ENCODE measurements around the gene OR52B4. TPM values are rescaled to one million over a fixed set of nuclear protein-coding genes. Genes with fewer than 3 reads are reported as not detected.
A peak's percentile ranks its signal among the peaks of the same experiment; 100 is the strongest.
"Not testable (repeated sequence)": the region's sequence is repeated elsewhere in the genome, so short reads cannot be mapped to it uniquely, and the experiment has no call there.

Gene OR52B4
- not detected for total RNA-seq

DNA sequence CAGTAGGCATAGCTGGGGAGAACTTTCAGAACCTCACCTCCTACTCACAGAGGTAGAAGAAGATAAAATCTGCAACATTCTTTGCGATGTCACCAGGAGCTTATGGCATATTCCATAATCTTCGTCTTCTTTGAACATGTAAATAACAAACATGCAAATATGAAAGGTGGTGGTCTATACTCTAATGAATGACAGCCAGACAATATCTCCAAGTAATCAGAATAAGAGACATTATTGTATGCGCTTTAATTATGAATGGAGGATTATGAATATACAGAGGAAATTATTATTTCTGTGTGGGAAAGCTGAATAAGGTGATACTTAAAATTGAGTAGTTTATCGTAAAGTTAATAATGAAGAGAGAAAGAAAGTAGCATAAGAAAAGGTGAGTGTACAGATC lies at the start of gene OR52B4:
Gene OR52B4 (minus strand): TSS at position 101 of the 400 bp plus-strand sequence. CDS start 91 bp downstream, at position 10.
- ATAC-seq = no peak

DNA sequence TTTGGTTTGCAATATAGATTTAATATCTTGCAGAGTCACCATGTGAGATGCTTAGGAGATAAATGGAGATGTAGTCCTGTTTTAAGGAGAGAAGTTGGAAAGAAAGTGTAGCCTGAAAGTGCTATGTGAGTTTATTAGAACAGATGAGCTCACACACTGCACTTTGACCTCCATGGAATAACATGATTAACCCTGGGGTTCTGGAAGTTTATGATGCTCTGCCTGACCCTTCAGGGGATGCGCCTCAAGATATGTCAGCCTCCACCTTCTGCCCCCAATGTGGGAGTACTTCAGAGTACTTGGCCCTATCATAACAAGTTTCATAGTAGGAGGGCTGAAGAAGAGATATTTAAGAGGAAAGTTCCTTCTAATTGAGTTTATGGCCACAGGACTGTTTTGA lies 48.6 kb upstream of the OR52B4 start:
- no peak for ATAC-seq

DNA sequence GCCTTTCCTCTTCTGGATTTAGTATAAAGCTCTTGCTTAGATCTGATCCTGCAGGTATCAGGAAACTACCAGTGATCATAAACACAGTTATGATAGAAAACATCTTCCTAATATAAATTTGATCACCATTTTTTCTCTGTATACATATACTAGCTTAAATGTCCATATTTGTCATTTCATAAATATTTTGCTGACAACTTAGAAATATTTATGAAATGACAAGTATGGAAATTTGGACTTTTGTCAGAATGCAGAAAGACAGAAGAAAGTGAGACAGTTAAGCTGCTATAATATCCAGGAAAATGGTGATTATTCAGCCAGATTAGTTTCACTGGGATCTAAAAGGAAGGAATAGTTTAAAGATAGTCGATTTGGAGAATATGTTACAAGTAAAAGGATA lies 48.1 kb upstream of the OR52B4 start:
- no peak for ATAC-seq

GRCh38 chr11:4406206-4406605 lies 38.0 kb upstream of the OR52B4 start:
- not testable (repeated sequence) for ATAC-seq

DNA sequence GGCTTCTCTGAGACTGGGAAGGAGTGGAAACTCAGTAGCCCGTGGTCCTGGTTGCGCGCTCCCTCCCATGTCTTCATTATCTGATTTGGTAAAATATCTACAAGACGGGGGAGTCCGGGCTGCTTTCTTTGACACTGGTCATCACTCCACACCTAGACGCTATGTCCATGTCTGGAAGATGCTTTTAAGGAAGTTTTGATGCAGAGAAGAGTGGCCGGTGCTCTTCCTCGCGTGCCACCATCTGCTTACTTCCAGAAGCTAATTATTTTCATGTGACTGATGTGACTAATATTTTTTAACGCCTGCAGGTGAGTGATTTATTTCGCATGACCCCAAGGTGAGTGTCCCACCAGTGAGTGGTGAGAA lies 25.7 kb upstream of the OR52B4 start:
- no peak for ATAC-seq

GRCh38 chr11:4393209-4393857 lies 25.1 kb upstream of the OR52B4 start, which contains the start of gene TRIM21:
Gene TRIM21, minus strand, starts transcription at chr11:4393702. Its CDS starts 3,293 bp downstream, at chr11:4390409.
- ATAC-seq = peak; percentile 99

DNA sequence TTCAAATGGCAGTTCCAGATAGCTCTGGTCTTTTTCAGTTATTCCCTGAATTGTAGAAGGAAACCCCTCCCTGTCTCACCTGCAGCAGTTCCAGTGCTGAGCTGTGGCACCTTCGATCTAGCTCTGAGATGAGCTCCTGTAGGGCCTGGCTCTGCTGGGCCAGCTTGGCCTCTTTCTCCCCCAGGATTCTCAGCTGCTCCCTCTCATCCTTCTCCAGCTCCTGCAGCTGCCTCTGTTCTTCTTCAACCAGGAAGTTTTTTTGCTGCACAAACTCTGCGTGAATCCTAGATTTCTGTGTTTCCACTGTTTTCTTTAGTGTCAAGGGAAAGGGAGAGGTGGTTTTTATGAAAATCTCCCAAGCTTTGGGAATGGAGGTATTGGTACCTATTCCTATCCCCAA lies 20.0 kb upstream of the OR52B4 start:
- ATAC-seq = no peak

DNA sequence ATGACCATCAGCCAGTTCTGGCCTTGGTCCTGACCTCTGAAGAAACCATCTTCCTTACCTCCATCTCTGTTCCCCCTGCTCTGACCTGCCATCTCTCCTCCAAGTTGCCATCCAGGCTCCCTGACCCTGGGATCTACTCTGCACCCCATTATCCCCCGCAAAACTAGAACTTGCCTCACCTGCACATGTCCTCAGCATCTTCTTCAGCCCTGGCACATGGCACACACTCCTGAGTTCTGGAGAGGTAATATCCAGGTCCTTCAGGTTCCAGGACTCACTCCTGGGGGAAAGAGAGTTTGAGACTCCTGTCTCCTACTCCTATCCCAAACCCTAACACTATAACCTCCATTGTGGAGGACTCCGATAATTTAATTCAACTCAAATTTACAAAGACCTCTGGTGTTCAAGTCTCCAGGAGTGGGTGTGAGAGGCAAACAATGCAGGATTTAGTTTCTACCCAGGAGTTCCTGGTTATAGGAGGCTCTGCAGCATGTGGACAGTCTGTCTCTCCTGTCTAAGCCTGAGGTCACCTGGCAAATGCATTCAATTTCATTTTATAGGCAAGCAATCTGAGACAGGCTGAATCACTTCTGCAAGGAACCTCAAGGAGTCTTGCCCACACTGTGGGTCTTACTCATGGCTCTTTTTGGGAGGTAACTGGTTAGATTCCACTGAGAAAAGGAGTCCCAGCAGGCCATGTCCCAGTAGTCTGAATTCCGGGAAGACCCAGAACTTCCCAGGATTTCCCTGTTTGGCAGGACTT lies 18.0 kb upstream of the OR52B4 start:
- no peak for ATAC-seq

DNA sequence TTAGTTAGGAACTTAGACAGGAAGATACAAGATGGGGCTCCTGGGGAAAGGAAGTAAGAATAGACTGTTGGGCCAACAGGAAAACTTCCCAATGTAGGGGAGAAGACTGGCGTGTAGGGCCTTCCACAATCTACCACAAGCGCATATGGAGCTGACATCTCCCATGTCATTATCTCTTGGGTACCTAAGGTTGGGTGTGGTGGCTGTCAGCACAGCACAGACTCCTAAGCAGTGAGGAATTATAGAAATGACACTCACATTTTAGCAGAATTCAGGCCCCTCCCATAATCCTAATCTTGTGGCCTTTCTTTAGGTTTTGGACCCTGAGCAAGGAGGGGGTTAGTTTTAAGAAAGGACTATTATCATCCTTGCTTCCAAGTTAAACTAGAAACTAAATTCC lies 13.7 kb upstream of the OR52B4 start:
- ATAC-seq = no peak

DNA sequence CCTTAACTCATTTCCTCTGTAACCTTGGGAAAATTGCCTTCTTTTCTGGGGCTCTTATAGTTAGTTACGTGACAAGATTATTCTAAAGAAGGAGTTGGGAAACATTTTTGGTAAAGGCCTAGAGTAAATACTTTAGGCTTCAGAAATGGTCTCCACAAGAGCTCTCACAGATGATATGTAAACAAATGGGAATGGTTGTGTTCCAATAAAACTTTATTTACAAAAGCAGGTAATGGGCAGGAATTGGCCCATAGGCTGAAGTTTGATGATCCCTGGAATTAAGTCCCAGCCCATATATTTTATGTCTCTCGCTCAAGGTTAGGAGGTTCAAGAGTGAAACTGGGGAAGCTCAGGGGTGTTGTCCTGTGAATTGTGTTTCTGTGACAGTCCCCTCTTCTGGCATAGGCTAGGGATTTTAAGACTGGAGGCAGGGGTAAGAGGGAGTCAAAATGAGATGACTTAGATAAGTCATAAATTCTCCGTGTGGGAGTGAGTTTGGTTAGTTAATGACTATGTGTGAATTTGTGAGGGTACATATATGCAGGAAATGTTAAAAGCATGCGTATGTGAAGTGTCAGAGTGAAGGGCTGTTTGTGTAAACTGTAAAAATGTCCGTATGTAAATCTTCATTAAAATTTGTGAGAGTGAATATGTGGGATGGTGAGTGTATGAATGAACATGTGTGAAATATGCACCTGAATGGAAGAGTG lies 7.4 kb upstream of the OR52B4 start:
- ATAC-seq = no peak

GRCh38 chr11:4370166-4370565 lies 2.0 kb upstream of the OR52B4 start:
- ATAC-seq = no peak

DNA sequence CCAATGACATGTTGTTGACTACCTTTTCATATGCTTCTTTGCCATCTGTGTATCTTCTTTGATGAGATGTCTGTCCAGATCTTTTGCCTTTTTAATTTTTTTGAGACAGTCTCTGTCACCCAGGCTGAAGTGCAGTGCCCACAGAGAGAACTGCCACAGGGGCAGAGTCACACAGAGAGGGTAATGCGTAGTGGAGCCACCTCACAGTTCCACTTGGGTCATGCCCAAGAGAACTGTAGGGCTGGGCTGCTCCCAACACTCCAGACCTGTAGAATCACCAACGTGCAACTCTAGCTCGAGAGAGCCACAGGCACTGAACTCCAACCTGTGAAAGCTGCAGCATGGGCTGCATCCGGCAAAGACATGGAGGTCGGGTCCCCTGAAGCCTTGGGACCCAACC lies 20.0 kb downstream of the OR52B4 start:
- not testable (repeated sequence) for ATAC-seq

DNA sequence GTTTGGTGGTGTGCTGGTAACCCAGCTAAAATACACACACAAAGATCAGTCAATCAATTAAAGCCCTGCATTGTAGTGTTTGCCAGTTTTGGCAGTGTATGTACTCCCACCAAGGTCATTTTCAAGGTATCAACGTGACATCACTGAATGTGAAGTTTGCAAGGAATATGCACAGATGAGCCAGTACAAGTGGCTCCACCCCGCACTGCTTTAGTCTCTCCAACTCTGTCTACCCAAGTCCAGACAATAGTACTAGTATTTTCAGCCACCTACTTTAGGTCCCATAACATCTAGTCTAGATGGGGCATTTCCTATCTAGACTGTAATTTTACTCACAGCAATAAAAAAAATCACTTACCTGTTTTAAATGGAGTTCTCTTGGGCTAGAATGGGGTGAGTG lies 22.8 kb downstream of the OR52B4 start:
- ATAC-seq = not testable (repeated sequence)

GRCh38 chr11:4334356-4334755 lies 33.8 kb downstream of the OR52B4 start:
- not testable (repeated sequence) for ATAC-seq

Other genes with a start within 250 kb of the OR52B4 start
- 7.1 TPM for gene TRIM21, start 25.3 kb upstream of the OR52B4 start, total RNA-seq
- not detected for gene OR52K2, start 80.9 kb upstream of the OR52B4 start, total RNA-seq
- gene OR52K1, start 114.3 kb upstream of the OR52B4 start, total RNA-seq = not detected
- not detected for gene OR52M1, start 176.8 kb upstream of the OR52B4 start, total RNA-seq
- gene OR52I2, start 213.4 kb upstream of the OR52B4 start, total RNA-seq = not detected
- not detected for gene OR52I1, start 225.7 kb upstream of the OR52B4 start, total RNA-seq
- 4.7 TPM for gene TRIM68, start 239.8 kb upstream of the OR52B4 start, total RNA-seq